SK-N-MC (cell line): Measurements from ENCODE around the gene AATF.

Experiments
- EZH2 ChIP-seq: fragments of 200-600 bp; sonication (generic); IDR thresholded peaks from one replicate; pipeline ENCODE4 v1.6.1; 2017; ENCODE audit warnings: antibody characterized with exemption
- FOXP2 ChIP-seq: optimal IDR thresholded peaks from 2 replicates; pipeline ENCODE3; 2011; ENCODE audit warnings: mild to moderate bottlenecking, moderate library complexity; ENCODE audit not compliant: insufficient read depth; ENCODE audit errors: extremely low read length, control extremely low read depth
- POLR2AphosphoS5 ChIP-seq: IDR thresholded peaks from 2 replicates; pipeline ENCODE4 v1.6.1; 2012; ENCODE audit warnings: mild to moderate bottlenecking, low read depth, low read length, borderline replicate concordance

DNA sequence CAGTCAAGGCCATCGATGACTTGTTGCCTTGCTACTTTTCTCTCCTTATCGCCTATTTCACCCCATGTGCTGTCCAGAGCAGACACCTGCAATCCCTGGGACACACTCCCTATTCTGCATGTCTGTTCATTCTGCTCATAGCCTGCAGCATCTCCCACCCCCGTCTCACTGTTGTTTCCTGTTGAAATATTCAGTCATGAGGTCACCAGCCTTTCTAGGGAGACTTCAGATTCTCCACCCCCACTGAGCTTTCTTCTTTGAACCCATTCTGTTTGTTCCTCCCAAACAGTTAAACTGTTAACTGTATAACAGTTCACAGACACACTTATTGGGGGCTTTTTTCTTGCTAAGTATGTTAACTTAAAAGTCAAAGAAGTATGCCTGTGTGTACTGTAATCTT is 94.4 kb downstream of the AATF start:
- TF ChIP-seq EZH2 (no peak), POLR2AphosphoS5 (no peak), FOXP2 (no peak)
